GM19395 (cell line): ENCODE results near the gene PNMA6F.
"Not testable (repeated sequence)": the region's sequence is repeated elsewhere in the genome, so short reads cannot be mapped to it uniquely, and the experiment has no call there.

Experiments used
- ATAC-seq: cut with Tn5 transposase; IDR thresholded peaks from one replicate; pipeline ENCODE4 v1.9.1; 2021; ENCODE audit warnings: mild to moderate bottlenecking, moderate library complexity; ENCODE audit not compliant: unreplicated experiment

Gene PNMA6F

GRCh38 chrX:153303276-153304262, 18.0 kb downstream of the PNMA6F start:
- no peak for ATAC-seq

GRCh38 chrX:153302796-153303195, 18.8 kb downstream of the PNMA6F start:
- ATAC-seq: no peak

DNA sequence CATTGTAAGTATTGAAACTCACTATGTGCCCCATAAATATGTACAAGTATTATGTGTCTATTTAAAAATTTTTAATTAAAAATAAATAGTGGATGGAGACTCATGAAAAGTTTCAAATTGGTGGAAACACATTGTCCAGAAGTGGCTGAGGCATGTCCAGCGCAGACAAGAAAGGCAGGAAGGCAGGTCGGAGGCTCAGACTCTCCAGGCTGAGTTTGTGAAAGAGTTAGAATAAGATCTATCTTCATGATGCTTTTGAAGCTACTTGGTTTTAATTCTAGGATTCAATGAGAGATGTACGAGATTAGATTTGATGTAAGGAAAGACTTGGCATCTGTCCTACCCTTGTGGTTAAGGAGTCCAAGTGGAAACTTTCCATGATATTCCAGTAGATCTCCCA, 19.8 kb downstream of the PNMA6F start:
- no peak for ATAC-seq

GRCh38 chrX:153299855-153300254, 21.7 kb downstream of the PNMA6F start:
- no peak for ATAC-seq

- no peak for ATAC-seq
These were observed 24.2 kb downstream of the PNMA6F start for GRCh38 chrX:153297376-153297775.

- peak; percentile 63 for ATAC-seq
These were observed 28.0 kb downstream of the PNMA6F start for GRCh38 chrX:153293485-153294071.

DNA sequence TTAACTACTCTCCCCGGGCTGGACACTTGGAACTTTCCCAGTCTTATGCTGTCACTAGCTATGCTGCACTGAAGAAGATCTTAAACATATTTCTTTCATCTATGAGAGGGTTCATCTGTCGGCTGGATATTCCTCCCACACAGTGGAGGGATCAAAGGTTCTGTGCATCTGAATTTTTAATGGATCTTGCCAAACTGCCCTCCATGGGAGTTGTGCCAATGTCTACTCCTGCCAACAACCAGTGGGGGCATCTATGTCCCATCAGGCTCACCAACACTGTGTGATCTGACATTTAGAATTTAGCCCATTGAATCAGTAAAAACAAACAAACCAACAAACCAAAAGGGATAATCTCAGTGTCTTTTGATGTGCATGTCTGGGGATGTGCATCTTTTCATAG, 32.8 kb downstream of the PNMA6F start:
- ATAC-seq: not testable (repeated sequence)

GRCh38 chrX:153285678-153286077, 35.9 kb downstream of the PNMA6F start:
- ATAC-seq: not testable (repeated sequence)

- ATAC-seq: not testable (repeated sequence)
These were observed 37.6 kb downstream of the PNMA6F start for GRCh38 chrX:153283982-153284381.

DNA sequence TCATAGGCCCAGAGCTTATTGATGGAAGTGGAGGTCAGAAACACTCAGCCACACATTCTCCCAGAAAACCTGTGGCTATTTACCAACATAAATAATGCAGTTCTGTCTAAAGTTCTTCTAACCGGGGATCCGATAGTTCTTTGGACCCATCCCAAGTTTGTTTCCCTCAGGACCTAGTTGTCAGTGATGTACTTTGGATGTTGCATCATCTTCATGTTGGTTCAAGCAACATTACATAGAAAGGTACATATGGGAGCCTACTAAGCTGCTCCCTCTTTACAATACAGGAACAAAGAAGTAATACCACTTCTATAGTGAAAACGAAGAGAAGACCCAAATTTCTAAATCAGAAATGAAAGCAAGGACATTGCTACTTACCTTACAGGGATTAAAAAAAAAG, 39.8 kb downstream of the PNMA6F start:
- ATAC-seq: not testable (repeated sequence)

DNA sequence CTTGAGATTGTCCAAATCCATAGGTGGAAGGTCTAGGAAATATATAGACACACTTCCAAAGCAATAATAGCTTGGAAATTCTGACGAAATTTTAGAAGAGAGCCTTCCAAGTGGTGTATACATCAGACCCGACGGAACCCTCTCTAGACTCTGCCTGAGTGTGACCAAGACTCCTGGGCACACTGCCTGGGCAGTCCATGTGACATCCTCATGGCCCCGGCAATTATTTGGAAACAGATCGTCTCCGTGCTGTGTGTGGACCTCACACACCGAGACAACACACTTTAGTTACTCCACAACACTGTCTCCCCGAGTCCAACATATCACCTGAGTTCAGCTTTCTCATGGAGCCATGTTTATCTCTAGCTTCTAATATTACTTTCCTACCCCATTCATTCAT, 42.3 kb downstream of the PNMA6F start:
- ATAC-seq: not testable (repeated sequence)

GRCh38 chrX:153276049-153276448, 45.5 kb downstream of the PNMA6F start:
- not testable (repeated sequence) for ATAC-seq

- ATAC-seq: not testable (repeated sequence)
These were observed 46.1 kb downstream of the PNMA6F start for GRCh38 chrX:153275418-153275817.

DNA sequence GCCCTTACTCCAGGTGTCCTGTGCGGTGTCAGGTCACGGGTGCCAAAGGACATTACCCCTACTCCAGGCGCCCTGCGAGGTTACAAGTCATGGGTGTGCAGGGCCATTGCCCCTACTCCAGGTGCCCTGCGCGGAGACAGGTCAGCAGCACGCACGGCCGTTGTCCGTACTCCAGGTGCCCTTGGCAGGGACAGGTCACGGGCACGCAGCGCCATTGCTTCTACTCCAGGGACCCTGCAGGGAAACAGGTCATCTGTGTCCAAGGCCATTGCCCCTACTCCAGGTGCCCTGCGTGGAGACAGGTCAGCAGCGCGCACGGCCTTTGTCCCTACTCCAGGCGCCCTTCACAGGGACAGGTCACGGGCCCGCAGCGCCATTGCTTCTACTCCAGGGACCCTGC, 49.0 kb downstream of the PNMA6F start:
- ATAC-seq: not testable (repeated sequence)

DNA sequence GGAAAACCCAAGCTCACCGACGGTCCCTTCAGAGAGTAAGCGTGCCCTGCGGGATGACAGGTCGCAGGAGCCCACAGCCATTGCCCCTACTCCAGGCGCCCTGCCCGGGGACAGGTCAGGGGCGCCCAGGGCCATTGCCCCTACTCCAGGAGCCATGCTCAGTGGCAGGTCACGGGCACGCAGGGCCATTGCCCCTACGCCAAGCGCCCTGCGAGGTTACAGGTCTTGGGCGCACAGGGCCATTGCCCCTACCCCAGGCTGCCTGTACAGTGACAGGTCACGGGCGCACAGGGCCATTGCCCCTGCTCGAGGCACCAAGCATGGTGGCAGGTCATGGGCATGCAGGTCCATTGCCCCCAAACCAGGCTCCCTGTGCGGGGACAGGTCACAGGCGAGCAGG, 49.5 kb downstream of the PNMA6F start:
- not testable (repeated sequence) for ATAC-seq
